Endothelial cell of umbilical vein (primary cell): Measurements from ENCODE around the gene COX4I1. TPM values are rescaled to one million over a fixed set of nuclear protein-coding genes. Genes with fewer than 3 reads are reported as not detected.

Experiments used
- BruUV-seq: library from RNA; stranded (reverse); fragments of 400-500 nt; replicated peaks from 2 replicates; lab custom pipeline; 2021; lab: Mats Ljungman, UMichigan
- CTCF ChIA-PET: fragments of 300-600, 350-600 bp; sonication (Branson Sonifier 250); formaldehyde crosslinking; loops from one replicate; lab custom pipeline; 2021; ENCODE audit warnings: antibody characterized with exemption, inconsistent platforms; lab: Charles Lee
- POLR2A ChIA-PET: fragments of 300-600, 350-600 bp; sonication (Branson Sonifier 250); formaldehyde crosslinking; loops from one replicate; lab custom pipeline; 2021; ENCODE audit warnings: antibody characterized with exemption, inconsistent platforms; lab: Charles Lee
- DNase-seq: peaks from one replicate; pipeline ENCODE4 v3.0.0-alpha.2; 2011; ENCODE audit warnings: low read depth, low spot score
- FAIRE-seq: peaks from 2 replicates; lab custom pipeline; 2011; peaks lifted over from hg19 to GRCh38; lab: Jason Lieb, UNC
- H2AFZ ChIP-seq: 2 replicates; pipeline ENCODE4 v1.6.0; 2012; ENCODE audit warnings: low read depth, low read length, control low read depth, inconsistent platforms
- H3K27ac ChIP-seq: 2 replicates; pipeline ENCODE4 v1.5.1; 2011; ENCODE audit warnings: low read depth, mild to moderate bottlenecking, control low read depth, low read length, moderate library complexity; ENCODE audit not compliant: insufficient read depth
- H3K27me3 ChIP-seq, 2 experiments: 2 replicates each; pipeline versions ENCODE4 v1.6.0 to v1.6.1; 2011; ENCODE audit warnings: low read length in 2 of 2, mixed read lengths in 1 of 2; ENCODE audit not compliant: control insufficient read depth in 2 of 2, insufficient read depth in 2 of 2
- H3K36me3 ChIP-seq, 2 experiments: 2 replicates in 1 of 2; 3 replicates in 1 of 2; pipeline ENCODE4 v1.5.1; 2011; ENCODE audit warnings: low read length in 2 of 2, mild to moderate bottlenecking in 1 of 2, moderate library complexity in 1 of 2; ENCODE audit not compliant: control insufficient read depth in 2 of 2, insufficient read depth in 2 of 2; ENCODE audit errors: extremely low read depth in 1 of 2
- H3K4me1 ChIP-seq: 3 replicates; pipeline ENCODE4 v1.5.1; 2011; ENCODE audit warnings: mild to moderate bottlenecking, low read length; ENCODE audit not compliant: control insufficient read depth, insufficient read depth; ENCODE audit errors: extremely low read depth
- H3K4me2 ChIP-seq: 2 replicates; pipeline ENCODE4 v1.6.1; 2011; ENCODE audit warnings: low read length, control low read depth, mixed read lengths; ENCODE audit not compliant: insufficient read depth
- H3K4me3 ChIP-seq, 3 experiments: fragments of 200-600 bp in 1 of 3; sonication (generic), shearing (Covaris generic) in 1 of 3; replicated peaks in 1 of 3; 2 replicates each; pipeline ENCODE4 v1.5.1; 2011 to 2016; ENCODE audit warnings: control low read depth in 3 of 3, low read length in 3 of 3, mild to moderate bottlenecking in 2 of 3, inconsistent platforms in 1 of 3, low read depth in 1 of 3, moderate library complexity in 1 of 3; ENCODE audit not compliant: insufficient read depth in 1 of 3
- H3K79me2 ChIP-seq: 2 replicates; pipeline ENCODE4 v1.6.0; 2012; ENCODE audit warnings: low read length, inconsistent platforms; ENCODE audit not compliant: control insufficient read depth, insufficient read depth
- H3K9ac ChIP-seq: replicated peaks from 2 replicates; pipeline ENCODE3; 2011; ENCODE audit warnings: low read length, control low read depth; ENCODE audit not compliant: insufficient read depth; ENCODE audit errors: extremely low read depth
- H3K9me1 ChIP-seq: replicated peaks from 3 replicates; pipeline ENCODE4 v1.6.0; 2011; ENCODE audit warnings: mild to moderate bottlenecking, low read length; ENCODE audit not compliant: control insufficient read depth, insufficient read depth; ENCODE audit errors: extremely low read depth
- H3K9me3 ChIP-seq: replicated peaks from 2 replicates; pipeline ENCODE4 v1.5.1; 2012; ENCODE audit warnings: low read length, inconsistent platforms; ENCODE audit not compliant: control insufficient read depth, insufficient read depth
- H4K20me1 ChIP-seq: replicated peaks from 2 replicates; pipeline ENCODE3; 2011; ENCODE audit warnings: mild to moderate bottlenecking, low read length; ENCODE audit not compliant: control insufficient read depth, insufficient read depth; ENCODE audit errors: extremely low read depth
- CTCF ChIP-seq, 2 donors: IDR thresholded peaks; 1 replicate in 1 of 2; 2 replicates in 1 of 2; pipeline ENCODE4 v1.5.1; 2011; ENCODE audit warnings: low read length in 2 of 2, mild to moderate bottlenecking in 2 of 2, moderate library complexity in 2 of 2, control low read depth in 1 of 2, inconsistent platforms in 1 of 2, low read depth in 1 of 2; ENCODE audit not compliant: insufficient read depth in 1 of 2; ENCODE audit errors: extremely low read depth in 1 of 2
- EZH2 ChIP-seq: IDR thresholded peaks from 2 replicates; pipeline ENCODE4 v1.6.1; 2012; ENCODE audit warnings: borderline replicate concordance, low read depth, mild to moderate bottlenecking, moderate library complexity, low read length, inconsistent platforms; ENCODE audit not compliant: severe bottlenecking
- FOS ChIP-seq: IDR thresholded peaks from 2 replicates; pipeline ENCODE4 v1.6.1; 2011; ENCODE audit warnings: mild to moderate bottlenecking, low read length, moderate library complexity, borderline replicate concordance; ENCODE audit not compliant: insufficient read depth
- JUN ChIP-seq: IDR thresholded peaks from 2 replicates; pipeline ENCODE4 v1.6.1; 2011; ENCODE audit warnings: borderline replicate concordance, low read depth; ENCODE audit not compliant: insufficient read length, insufficient read depth
- POLR2A ChIP-seq: IDR thresholded peaks from 2 replicates; pipeline ENCODE4 v1.6.1; 2012; ENCODE audit warnings: low read depth, mild to moderate bottlenecking, control low read depth, low read length
- POLR2AphosphoS5 ChIP-seq: IDR thresholded peaks from 2 replicates; pipeline ENCODE4 v1.6.1; 2012; ENCODE audit warnings: low read depth, mild to moderate bottlenecking, control low read depth, low read length, moderate library complexity; ENCODE audit not compliant: insufficient read depth
- dilution Hi-C: fragments of 300-500 bp; cut with MboI; formaldehyde crosslinking; loops from one replicate; pipeline ENCODE4 v1.15.0; 2019; ENCODE audit warnings: low sequenced_read_pairs; ENCODE audit not compliant: extremely low pct_ligation_motif_present
- intact Hi-C: fragments of 100-400 bp; cut with micrococcal nuclease; formaldehyde crosslinking; loops from one replicate; pipeline ENCODE4 v1.10.0; 2022
- polyA plus RNA-seq, 4 experiments: library from polyadenylated mRNA; depleted of rRNA in 3 of 4; stranded (reverse) in 3 of 4; unstranded in 1 of 4; fragments of >200 nt; gene quantifications; 2 replicates each; pipeline versions ENCODE4 v1.2.1 to v1.2.3, GENCODE V29; 2011 to 2012; ENCODE audit warnings: missing spikeins in 1 of 4
- total RNA-seq: library from RNA; stranded (reverse); gene quantifications from 2 replicates; pipeline ENCODE4 v1.2.3, GENCODE V29; 2021
- TF ChIP-seq, protein P1 (sequence below): IDR thresholded peaks from 2 replicates; pipeline ENCODE4 v1.6.1; 2011; ENCODE audit not compliant: insufficient read depth, insufficient read length

The COX4I1 gene
- total and polyA plus RNA-seq, 2 donors (not counting 3 experiments of a cell fraction or from before 2014, with no cell fraction given): 560 to 953 TPM

DNA sequence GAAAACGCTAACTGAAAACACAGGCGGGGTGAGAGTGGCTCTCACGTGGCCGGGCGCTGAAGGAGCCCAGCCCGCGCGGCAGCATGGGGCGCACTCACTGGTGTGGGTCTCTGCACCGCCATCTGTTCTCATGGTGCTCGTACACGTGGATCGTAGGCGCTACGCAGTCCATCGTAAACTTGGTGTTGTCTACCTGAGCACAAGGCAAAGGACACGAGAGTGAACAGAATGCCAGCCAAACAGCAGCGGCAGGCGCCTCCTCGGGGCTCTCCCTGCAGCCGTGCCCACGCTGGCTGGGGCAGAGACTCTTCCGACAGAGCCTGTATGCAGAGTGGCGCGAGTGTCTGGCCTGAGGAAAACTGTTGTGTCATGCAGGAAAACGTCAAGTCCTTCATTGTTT, 19.2 kb upstream of the COX4I1 start:
- no peak overlapping the region for H3K4me2 ChIP-seq
- BruUV-seq: no TSS peak
- H3K27me3 ChIP-seq: no peaks in the 10 kb centered on the region
- dilution Hi-C loops: no loop called here
- H2AFZ ChIP-seq: no peak overlapping the region
- ChIA-PET CTCF (no interaction called here), POLR2A (no interaction called here)
- H3K79me2 ChIP-seq: peaks cover 8% of the 10 kb centered on the region
- no peak for DNase-seq
- H3K36me3 ChIP-seq: peaks cover 7 to 27% of the 10 kb centered on the region in 2 experiments
- TF ChIP-seq POLR2A (no peak), JUN (no peak), EZH2 (no peak), POLR2AphosphoS5 (no peak), FOS (no peak), CTCF (IDR thresholded peaks at IDR 0.05; ENCODE audit: extremely low read depth in 1 of 2, insufficient read depth in 1 of 2, low read depth in 1 of 2, low read length in 2 of 2) (no peak)
- TF ChIP-seq, protein P1, sequence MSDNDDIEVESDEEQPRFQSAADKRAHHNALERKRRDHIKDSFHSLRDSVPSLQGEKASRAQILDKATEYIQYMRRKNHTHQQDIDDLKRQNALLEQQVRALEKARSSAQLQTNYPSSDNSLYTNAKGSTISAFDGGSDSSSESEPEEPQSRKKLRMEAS: no peak
- no peak overlapping the region for H3K9ac ChIP-seq
- intact Hi-C loops: no loop called here
- no peaks in the 10 kb centered on the region for H3K9me1 ChIP-seq
- H3K9me3 ChIP-seq: no peaks in the 10 kb centered on the region
- H3K4me3 ChIP-seq: no peak overlapping the region
- H4K20me1 ChIP-seq: no peaks in the 10 kb centered on the region
- no peak for FAIRE-seq
- peaks cover 16% of the 10 kb centered on the region for H3K4me1 ChIP-seq
- no peak overlapping the region for H3K27ac ChIP-seq
